GM19463 (cell line): ENCODE results near the gene CDH1.
"Not testable (repeated sequence)": the region's sequence is repeated elsewhere in the genome, so short reads cannot be mapped to it uniquely, and the experiment has no call there.

Source experiments
- ATAC-seq: cut with Tn5 transposase; IDR thresholded peaks from one replicate; pipeline ENCODE4 v1.9.1; 2021; ENCODE audit warnings: mild to moderate bottlenecking, moderate library complexity; ENCODE audit not compliant: unreplicated experiment

Gene CDH1

DNA sequence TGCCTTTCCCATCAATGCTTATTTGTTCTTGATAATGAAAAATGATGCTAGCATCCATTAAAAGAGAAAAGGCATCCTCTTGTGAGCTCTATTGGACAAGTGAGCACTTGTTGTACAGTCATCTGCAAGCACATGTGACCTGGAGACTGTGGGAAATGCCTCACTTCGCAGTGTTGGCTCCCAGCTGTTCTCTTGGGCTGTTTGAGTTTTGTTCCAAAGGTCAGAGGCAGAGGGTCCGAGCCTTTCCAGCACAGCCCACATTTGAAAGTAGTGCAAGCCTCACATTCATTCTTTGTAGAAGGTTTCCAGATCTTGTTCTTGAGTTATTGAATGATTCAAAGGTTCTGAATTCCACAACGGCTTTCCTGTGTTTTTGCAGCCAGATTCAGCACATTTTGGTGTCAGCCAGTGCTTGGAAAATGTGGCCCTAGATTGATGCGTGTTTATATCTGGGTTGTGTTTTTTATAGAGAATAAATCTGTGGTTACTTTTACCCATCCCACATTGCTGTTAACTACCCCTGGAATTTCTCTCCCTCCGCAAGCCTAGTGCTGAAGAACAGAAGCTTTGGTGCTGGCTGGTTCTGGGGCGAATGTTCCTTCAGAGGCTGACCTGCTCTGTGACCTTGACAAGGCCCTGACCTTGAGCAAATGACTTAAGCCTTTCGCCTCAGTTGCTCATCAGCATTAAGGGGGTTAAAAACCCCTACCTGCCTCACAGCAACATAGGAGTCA lies 49.8 kb downstream of the CDH1 start:
- ATAC-seq, result no peak

DNA sequence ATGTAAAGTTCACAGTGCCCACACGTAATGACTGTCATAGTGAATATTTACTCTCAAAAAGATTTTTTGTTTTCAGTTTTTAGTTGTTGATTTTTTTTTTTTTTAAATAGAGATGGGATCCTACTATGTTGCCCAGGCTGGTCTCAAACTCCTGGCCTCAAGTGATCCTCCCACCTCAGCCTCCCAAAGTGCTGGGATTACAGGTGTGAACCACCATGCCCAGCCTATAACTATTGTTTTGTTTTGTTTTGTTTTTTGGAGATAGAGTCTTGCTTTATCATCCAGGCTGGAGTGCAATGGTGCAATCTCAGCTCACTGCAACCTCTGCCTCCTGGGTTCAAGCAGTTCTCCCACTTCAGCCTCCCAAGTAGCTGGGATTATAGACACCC lies 50.3 kb downstream of the CDH1 start:
- ATAC-seq, result not testable (repeated sequence)

DNA sequence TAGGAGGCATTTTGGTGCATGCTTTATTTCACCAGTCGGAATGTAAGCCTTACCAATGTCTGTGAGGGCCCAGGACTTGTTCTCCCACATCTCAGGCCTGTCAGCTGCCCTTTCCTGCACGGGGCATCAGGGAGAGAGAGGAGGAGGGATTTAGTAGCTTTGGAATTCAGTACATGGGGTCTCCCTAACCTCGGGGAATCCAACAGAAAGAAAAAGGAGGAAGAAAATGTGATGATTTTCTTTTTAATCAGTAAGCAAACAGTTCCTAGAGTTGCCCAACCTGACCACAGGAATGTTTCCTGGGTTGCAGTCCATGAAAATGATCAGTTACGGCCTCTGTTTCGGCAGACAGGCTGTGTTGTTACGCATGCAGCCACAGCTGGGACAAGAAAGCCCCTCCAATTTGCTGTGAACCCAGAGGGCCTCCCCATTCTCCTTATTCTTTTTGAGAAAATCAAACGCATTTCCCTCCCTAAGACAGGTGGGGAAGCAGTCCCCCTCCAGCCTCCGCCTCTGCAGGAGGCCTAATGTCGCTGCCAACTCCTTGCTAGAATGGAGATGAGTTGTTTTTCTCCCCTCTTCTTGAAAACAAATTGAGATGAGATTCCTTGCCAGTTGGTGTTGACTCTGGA lies 53.2 kb downstream of the CDH1 start:
- ATAC-seq, result no peak

DNA sequence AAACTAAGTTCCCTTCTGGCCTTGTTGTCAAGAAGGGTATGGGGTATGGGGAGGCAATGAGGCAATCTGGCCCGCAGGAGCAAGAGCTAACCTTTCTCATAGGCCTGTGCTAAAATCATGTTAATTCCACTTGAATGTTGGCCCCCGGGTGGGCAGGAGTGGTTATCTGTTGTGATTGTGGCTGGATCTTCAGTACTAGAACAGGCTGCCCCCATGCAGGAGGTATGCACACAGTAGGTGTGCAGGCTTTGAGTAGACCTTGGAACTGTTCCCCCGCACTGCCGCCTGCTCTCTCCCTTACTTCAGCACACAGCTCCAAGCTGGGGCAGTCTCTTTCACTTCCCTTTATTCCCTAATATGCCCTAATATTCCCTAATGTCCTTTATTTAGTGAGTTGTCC lies 53.9 kb downstream of the CDH1 start:
- ATAC-seq, result no peak

DNA sequence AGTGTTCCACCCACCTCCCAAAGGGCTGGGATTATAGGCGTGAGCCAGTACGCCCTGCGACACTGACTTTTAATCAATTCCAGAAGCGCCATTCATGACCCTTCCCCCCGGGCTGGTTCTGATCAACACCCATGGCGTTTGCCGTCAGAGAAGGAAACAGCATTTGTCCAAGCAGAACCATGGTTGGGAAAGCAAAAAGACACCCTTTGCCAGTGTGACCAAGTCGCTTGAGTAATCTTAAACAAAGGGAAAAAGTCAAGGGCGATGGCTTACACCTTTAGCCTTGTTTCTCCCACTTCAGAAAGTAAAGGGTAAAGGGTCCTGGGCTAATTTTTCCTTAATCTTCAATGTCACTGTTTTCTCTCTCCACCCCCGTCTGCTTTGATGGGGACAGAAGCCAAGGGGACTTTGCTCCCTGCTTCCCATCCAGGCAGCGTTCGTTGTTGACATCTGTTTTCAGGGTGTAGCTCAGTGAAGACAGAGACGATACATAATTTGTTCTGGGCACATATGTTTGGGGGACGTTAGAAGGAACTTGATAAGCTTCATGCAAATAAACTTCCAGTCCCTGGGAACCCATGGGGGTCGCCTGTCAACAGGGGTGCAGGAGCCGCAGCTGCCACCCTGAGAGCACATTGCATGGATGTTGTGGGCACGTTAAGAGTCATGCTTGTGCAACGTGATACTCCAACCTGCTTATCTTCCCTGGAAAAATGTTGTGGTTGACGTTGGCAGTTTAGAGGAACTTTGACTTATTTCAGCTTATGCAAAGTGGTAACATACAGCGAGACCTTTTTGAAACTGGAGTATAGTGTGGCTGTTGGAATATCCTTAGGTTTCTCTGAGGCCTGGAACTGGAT lies 55.6 kb downstream of the CDH1 start:
- ATAC-seq, result no peak

DNA sequence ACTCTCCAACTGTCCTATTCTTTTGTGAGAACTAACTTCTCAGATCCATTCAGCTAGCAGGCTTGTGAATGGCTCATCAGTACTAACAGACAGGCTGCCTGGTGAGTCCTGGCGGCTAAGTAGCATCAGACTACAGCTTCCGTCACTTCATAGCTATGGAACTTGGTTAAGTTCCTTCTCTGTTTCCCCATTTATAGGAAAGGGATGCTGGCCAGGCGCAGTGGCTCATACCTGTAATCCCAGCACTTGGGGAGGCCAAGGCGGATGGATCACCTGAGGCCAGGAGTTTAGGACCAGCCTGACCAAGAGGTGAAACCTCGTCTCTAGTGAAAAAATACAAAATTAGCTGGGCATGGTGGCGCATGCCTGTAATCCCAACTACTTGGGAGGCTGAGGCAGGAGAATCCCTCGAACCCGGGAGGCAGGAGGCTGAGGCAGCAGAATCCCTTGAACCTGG lies 56.3 kb downstream of the CDH1 start:
- no peak for ATAC-seq

DNA sequence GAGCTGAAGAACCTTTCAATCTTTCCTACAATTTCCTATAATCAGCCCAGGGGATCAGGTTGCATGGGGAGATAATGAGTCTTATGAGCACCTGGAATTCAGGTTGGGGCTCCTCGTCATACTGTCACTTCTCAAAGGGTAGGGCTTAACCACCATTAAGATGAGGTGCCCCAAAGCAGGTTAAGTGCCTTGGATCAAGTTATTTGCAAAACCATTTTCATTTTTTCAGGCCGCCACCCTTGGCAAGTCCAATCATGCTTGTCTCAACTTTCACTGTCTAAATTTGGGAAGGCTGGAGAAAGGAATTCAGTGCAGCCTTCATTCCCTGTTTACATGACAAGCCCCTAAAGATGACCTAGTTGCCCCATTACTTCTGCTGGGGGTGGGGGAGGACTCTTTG lies 61.3 kb downstream of the CDH1 start:
- no peak for ATAC-seq

DNA sequence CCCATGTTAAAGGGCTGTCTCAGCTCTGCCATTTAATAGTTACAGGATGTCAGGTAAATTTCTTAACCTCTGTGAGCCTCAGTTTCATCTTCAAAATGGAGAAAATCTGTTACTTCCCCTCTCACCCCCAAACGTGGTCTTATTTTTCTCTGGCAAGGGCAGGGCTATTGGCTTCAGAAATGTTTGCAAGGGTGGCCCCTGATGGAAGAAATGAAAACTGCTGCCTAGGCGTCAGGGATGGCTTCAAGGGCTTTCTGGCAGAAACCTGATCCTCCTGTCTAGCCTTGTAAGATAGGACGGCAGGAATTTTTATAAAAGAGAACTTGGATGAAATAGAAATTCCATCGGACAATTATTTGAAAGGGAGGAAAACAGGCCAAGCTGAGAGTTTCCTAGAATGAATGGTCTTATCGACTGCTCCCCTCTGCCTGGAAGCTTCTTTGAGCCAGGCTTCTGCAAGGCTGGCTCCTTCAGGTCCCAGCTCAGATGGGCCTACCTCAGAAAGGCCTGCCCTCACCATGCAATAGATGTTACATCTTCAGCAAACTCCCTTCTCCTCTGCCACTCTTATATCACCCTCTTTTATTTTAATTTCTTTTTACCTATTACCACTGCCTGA lies 63.3 kb downstream of the CDH1 start:
- ATAC-seq, result peak; percentile 53

DNA sequence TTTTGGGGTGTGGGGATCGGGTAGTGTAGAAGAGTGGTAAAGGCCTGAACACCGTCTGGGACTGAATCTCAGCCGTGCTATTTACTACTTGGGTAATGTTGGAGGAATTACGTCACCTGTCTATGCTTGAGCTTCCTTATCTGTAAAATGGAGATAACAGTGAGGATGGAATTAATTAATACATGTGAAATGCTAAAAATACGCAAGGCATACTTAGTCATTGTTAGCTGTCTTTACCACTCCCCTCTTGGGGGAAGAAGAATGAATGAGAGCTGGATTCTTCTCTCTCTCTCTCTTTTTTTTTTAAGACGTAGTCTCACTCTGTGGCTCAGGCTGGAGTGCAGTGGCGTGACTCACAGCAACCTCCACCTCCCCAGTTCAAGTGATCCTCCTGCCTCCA lies 65.1 kb downstream of the CDH1 start:
- ATAC-seq, result no peak

DNA sequence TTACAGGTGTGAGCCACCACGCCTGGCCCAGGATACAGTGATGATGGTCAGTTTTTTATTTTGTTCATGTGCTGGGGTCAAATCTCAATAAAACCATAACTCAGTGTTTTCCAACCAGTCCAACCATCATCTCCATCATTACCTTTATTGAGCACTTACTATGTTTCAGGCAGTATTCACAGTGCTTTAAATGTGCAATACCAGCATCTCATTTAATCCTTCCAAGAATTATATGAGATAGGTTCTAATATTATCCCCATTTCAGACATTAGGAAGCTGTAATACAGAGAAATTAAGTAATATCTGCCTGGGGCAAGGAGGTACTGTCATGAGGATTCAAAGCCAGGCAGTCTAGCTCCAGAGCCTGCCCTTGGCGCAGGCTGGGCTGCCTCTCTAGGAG lies 69.3 kb downstream of the CDH1 start:
- ATAC-seq, result no peak

DNA sequence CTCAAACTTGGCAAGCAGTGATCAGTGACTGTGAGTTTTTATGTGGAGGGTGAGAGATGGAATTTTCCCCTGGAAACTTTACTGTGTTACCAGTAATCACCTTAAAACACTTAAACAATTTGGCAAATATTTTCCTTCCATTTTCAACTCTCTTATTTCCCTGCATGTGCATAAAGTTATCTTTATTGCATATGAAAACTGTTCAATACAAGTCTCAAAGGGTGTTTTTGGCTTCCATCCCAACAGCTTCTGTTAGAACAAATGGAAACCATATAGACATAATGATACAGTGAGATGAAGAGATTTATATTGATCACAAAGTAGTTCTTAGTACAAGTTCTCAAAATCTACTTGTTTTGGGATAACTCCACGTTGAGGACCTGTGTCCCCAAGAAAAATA lies 69.9 kb downstream of the CDH1 start:
- no peak for ATAC-seq

DNA sequence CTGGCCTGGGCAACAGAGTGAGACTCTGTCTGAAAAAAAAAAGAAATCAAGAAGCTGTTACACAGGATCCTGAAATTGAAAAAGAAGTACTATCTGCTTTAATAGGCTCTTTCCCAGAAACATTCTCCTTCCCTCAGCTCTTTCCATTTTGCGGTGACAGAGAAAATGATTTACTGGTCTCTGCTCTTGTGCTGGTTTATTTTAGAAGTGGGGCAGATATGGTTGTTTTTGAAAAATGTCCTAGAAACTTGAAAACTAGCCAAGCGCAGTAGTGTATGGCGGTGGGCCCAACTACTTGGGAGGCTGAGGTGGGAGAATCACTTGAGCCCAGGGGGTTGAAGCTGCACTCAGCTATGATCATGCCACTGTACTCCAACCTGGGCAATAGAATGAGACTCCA lies 77.4 kb downstream of the CDH1 start:
- no peak for ATAC-seq

DNA sequence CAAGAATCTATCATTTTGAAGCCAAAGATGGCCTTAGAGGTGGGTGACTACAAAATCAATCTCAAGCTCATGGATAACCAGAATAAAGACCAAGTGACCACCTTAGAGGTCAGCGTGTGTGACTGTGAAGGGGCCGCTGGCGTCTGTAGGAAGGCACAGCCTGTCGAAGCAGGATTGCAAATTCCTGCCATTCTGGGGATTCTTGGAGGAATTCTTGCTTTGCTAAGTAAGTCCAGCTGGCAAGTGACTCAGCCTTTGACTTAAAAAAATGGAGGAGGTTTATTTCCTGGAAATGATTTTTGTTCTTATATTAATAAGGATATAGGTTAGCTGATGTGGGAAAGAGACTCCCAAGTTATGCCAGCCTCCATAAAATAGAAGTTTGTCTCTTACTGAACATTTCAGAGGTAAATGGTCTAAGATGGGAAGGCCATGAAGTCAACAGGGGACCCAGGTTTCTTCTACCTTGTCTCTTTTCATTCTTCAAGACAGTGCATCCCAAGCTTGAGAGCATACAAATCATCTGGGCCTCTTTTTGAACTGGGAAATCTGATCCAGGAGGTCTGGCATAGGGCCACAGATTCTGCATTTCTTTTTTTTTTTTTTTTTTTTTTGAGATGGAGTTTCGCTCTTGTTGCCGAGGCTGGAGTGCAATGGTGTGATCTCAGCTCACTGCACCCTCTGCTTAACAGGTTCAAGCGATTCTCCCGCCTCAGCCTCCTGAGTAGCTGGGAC lies 86.5 kb downstream of the CDH1 start:
- no peak for ATAC-seq

DNA sequence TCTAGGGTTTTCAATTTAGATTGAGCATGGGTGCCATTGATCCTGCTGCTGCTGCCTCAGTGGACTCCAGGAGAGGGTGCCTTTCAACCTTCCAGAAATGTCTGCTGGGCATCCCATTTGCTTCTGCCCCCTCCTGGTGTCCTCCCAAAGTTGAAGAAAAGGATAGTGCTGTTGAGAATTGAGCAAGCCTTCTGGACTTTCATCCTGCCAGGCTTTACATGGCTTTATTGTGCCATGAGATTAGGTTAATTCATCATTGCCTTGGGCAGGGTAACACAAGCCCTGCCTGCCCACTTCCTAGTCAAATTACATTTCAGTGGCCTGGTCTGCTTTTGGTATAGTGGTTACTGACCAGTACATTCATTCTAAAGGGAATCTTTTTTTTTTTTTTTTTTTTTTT lies 88.3 kb downstream of the CDH1 start:
- ATAC-seq, result no peak

DNA sequence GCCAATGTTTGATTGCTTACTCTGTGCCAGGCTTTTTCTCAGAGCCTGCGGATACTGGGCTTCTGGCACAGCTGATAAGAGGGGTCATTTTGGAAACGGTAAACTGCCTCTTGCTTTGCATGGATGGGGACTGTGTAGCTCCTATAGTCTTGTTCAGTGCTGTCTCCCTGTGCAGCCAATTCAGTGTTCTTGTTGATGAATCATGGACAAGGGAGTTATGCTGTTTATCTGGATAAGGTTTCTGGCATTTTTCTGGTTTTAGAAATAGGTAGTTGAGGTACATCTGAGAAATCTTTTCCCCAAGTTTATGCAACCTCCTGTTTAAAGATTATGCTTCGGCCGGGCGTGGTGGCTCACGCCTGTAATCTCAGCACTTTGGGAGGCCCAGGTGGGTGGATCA lies 89.6 kb downstream of the CDH1 start:
- ATAC-seq, result no peak

DNA sequence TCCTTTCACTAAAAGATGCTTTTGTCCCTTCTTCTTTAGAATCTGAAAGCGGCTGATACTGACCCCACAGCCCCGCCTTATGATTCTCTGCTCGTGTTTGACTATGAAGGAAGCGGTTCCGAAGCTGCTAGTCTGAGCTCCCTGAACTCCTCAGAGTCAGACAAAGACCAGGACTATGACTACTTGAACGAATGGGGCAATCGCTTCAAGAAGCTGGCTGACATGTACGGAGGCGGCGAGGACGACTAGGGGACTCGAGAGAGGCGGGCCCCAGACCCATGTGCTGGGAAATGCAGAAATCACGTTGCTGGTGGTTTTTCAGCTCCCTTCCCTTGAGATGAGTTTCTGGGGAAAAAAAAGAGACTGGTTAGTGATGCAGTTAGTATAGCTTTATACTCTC lies 96.2 kb downstream of the CDH1 start:
- ATAC-seq, result no peak

DNA sequence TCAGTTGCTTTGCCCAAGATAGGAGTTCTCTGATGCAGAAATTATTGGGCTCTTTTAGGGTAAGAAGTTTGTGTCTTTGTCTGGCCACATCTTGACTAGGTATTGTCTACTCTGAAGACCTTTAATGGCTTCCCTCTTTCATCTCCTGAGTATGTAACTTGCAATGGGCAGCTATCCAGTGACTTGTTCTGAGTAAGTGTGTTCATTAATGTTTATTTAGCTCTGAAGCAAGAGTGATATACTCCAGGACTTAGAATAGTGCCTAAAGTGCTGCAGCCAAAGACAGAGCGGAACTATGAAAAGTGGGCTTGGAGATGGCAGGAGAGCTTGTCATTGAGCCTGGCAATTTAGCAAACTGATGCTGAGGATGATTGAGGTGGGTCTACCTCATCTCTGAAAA lies 97.5 kb downstream of the CDH1 start:
- no peak for ATAC-seq

DNA sequence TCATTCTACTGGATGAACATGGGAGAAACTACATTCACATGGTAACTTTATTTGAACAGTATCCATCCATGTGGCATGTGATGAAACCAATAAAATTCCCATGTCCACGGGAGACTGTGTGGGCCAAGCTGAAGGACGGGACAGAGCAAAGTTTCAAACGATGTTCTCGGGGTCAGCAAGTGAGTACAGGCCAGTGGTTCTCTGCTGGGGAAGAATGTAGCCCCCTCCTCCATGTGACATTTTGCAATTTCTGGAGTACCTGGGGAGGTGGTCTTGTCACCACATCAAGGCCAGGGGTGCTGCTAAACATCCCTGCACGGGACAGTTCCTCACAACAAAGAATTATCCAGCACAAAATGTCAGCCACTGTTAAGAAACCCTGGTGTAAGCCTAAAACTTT lies 98.9 kb downstream of the CDH1 start:
- ATAC-seq, result no peak

DNA sequence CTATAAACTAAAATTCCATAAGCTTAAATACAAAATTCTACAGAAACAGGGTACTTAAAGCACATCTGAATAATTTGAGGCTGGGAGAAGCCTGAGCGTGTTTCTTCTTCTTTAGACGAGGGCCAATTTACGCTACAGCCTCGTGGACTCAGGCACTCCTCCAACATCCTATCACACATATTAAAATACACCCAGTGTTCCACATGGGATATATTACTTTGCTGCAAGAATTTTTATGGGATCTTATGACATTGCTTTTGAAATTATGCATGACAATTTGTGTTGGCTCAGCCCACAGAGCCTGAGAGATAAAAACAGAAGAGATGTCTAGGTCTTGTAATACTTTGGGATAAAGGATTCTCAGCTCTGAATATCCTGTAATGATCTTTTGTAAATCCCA lies 102.7 kb downstream of the CDH1 start:
- ATAC-seq, result no peak

DNA sequence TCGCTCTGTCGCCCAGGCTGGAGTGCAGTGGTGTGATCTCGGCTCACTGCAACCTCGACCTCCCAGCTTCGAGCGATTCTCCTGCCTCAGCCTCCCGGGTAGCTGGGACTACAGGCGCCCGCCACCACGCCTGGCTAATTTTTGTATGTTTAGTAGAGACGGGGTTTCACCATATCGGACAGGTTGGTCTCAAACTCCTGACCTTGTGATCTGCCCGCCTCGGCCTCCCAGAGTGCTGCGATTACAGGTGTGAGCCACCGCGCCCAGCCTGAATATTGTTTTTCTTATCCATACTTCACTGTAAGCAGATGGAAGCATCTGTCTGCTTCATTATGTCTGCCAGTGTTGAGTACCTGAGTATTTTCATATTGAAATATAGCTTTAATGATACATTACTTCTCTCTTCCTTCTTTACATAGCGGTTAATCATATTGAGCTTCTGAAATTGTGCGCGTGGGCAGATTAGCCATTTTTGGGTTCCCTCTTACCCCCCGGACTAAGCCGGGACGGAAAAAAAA lies 105.9 kb downstream of the CDH1 start:
- not testable (repeated sequence) for ATAC-seq
